Panc1 (cell line): Measurements from ENCODE around the gene TEX14. TPM values are rescaled to one million over a fixed set of nuclear protein-coding genes. Genes with fewer than 3 reads are reported as not detected.

ENCODE experiments used
- ATAC-seq: fragments of 200-7000 bp; cut with Tn5 transposase; 2 replicates; pipeline ENCODE4 v1.9.1; 2020; ENCODE audit warnings: mild to moderate bottlenecking, moderate library complexity
- BruUV-seq: library from RNA; stranded (reverse); fragments of 400-500 nt; replicated peaks from 2 replicates; lab custom pipeline; 2021; lab: Mats Ljungman, UMichigan
- CTCF ChIA-PET: fragments of 300-600 bp; sonication (Branson Sonifier 250); formaldehyde crosslinking; loops from one replicate; lab custom pipeline; 2022; ENCODE audit warnings: antibody characterized with exemption; lab: Charles Lee
- POLR2A ChIA-PET: fragments of 300-600 bp; sonication (Branson Sonifier 250); formaldehyde crosslinking; loops from one replicate; lab custom pipeline; 2022; ENCODE audit warnings: antibody characterized with exemption; lab: Charles Lee
- DNase-seq: peaks from one replicate; pipeline ENCODE4 v3.0.0-alpha.2; 2010; ENCODE audit warnings: low read depth, low spot score
- H3K27ac ChIP-seq: 2 replicates; pipeline ENCODE4 v1.5.1; 2011; ENCODE audit warnings: mild to moderate bottlenecking, low read length, inconsistent platforms
- H3K27me3 ChIP-seq: fragments of 200-500 bp; sonication (Bioruptor generic); 2 replicates; pipeline ENCODE4 v1.6.0; 2014; ENCODE audit warnings: low read length, inconsistent platforms; ENCODE audit not compliant: control insufficient read depth, insufficient read depth
- H3K36me3 ChIP-seq: fragments of 200-500 bp; sonication (Bioruptor generic); 2 replicates; pipeline ENCODE4 v1.5.1; 2014; ENCODE audit warnings: inconsistent platforms, mild to moderate bottlenecking, low read length, moderate library complexity; ENCODE audit not compliant: control insufficient read depth, insufficient read depth
- H3K4me1 ChIP-seq: 2 replicates; pipeline ENCODE4 v1.5.1; 2011; ENCODE audit warnings: inconsistent platforms, mild to moderate bottlenecking, low read length, moderate library complexity; ENCODE audit not compliant: control insufficient read depth, insufficient read depth
- H3K4me3 ChIP-seq, 2 experiments: 2 replicates each; pipeline ENCODE4 v1.5.1; 2011 to 2012; ENCODE audit warnings: low read depth in 2 of 2, low read length in 2 of 2, mild to moderate bottlenecking in 2 of 2, inconsistent platforms in 1 of 2, moderate library complexity in 1 of 2
- H3K9me3 ChIP-seq: fragments of 200-500 bp; sonication (Bioruptor generic); 2 replicates; pipeline ENCODE4 v1.5.1; 2014; ENCODE audit warnings: low read depth, mild to moderate bottlenecking, inconsistent platforms, low read length, moderate library complexity; ENCODE audit not compliant: control insufficient read depth, insufficient read depth
- CTCF ChIP-seq: fragments of 450-650 bp; IDR thresholded peaks from 2 replicates; pipeline ENCODE4 v1.5.1; 2017; ENCODE audit warnings: mild to moderate bottlenecking
- POLR2AphosphoS5 ChIP-seq: IDR thresholded peaks from 2 replicates; pipeline ENCODE4 v1.6.1; 2012; ENCODE audit warnings: mild to moderate bottlenecking, low read depth, low read length, moderate library complexity
- SIN3A ChIP-seq: IDR thresholded peaks from 2 replicates; pipeline ENCODE4 v1.6.1; 2012; ENCODE audit warnings: low read depth, mild to moderate bottlenecking, low read length, moderate library complexity, borderline replicate concordance; ENCODE audit not compliant: insufficient read depth
- TCF7L2 ChIP-seq: IDR thresholded peaks from 2 replicates; pipeline ENCODE4 v1.6.1; 2011; ENCODE audit warnings: mild to moderate bottlenecking, low read depth, low read length, inconsistent platforms
- in situ Hi-C: cut with HindIII; loops from 2 replicates; pipeline ENCODE4 v1.10.0; 2016; ENCODE audit warnings: low sequenced_read_pairs, low pct_unique_long_range_greater_than_20kb
- intact Hi-C: fragments of 100-400 bp; cut with micrococcal nuclease; formaldehyde crosslinking; loops from one replicate; pipeline ENCODE4 v1.10.0; 2022; ENCODE audit not compliant: unreplicated experiment
- total RNA-seq: library from RNA; stranded (reverse); gene quantifications from one replicate; pipeline ENCODE4 v1.2.1, GENCODE V29; 2021; ENCODE audit not compliant: unreplicated experiment
- TF ChIP-seq, protein P1 (sequence below), 2 experiments: IDR thresholded peaks; 2 replicates each; pipeline ENCODE4 v1.6.1; 2011 to 2012; ENCODE audit warnings: low read depth in 2 of 2, control low read depth in 1 of 2, low read length in 1 of 2, mild to moderate bottlenecking in 1 of 2, moderate library complexity in 1 of 2; ENCODE audit not compliant: insufficient read depth in 1 of 2

TEX14 gene
- total RNA-seq, 1 experiment from 2014 or later, result not detected

GRCh38 chr17:58532555-58532951, 159.3 kb downstream of the TEX14 start:
- CTCF ChIA-PET, result no interaction called here
- H3K4me3 ChIP-seq, result no peak overlapping the region; a peak in 1 of 4 replicates
- no peak for TF ChIP-seq CTCF
- no peak for TF ChIP-seq TCF7L2
- no peak for TF ChIP-seq POLR2AphosphoS5
- TF ChIP-seq, protein P1, sequence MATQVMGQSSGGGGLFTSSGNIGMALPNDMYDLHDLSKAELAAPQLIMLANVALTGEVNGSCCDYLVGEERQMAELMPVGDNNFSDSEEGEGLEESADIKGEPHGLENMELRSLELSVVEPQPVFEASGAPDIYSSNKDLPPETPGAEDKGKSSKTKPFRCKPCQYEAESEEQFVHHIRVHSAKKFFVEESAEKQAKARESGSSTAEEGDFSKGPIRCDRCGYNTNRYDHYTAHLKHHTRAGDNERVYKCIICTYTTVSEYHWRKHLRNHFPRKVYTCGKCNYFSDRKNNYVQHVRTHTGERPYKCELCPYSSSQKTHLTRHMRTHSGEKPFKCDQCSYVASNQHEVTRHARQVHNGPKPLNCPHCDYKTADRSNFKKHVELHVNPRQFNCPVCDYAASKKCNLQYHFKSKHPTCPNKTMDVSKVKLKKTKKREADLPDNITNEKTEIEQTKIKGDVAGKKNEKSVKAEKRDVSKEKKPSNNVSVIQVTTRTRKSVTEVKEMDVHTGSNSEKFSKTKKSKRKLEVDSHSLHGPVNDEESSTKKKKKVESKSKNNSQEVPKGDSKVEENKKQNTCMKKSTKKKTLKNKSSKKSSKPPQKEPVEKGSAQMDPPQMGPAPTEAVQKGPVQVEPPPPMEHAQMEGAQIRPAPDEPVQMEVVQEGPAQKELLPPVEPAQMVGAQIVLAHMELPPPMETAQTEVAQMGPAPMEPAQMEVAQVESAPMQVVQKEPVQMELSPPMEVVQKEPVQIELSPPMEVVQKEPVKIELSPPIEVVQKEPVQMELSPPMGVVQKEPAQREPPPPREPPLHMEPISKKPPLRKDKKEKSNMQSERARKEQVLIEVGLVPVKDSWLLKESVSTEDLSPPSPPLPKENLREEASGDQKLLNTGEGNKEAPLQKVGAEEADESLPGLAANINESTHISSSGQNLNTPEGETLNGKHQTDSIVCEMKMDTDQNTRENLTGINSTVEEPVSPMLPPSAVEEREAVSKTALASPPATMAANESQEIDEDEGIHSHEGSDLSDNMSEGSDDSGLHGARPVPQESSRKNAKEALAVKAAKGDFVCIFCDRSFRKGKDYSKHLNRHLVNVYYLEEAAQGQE (IDR thresholded peaks at IDR 0.05; ENCODE audit: insufficient read depth in 1 of 2, low read depth in 2 of 2, low read length in 1 of 2), result no peak
- TF ChIP-seq SIN3A, result no peak

DNA sequence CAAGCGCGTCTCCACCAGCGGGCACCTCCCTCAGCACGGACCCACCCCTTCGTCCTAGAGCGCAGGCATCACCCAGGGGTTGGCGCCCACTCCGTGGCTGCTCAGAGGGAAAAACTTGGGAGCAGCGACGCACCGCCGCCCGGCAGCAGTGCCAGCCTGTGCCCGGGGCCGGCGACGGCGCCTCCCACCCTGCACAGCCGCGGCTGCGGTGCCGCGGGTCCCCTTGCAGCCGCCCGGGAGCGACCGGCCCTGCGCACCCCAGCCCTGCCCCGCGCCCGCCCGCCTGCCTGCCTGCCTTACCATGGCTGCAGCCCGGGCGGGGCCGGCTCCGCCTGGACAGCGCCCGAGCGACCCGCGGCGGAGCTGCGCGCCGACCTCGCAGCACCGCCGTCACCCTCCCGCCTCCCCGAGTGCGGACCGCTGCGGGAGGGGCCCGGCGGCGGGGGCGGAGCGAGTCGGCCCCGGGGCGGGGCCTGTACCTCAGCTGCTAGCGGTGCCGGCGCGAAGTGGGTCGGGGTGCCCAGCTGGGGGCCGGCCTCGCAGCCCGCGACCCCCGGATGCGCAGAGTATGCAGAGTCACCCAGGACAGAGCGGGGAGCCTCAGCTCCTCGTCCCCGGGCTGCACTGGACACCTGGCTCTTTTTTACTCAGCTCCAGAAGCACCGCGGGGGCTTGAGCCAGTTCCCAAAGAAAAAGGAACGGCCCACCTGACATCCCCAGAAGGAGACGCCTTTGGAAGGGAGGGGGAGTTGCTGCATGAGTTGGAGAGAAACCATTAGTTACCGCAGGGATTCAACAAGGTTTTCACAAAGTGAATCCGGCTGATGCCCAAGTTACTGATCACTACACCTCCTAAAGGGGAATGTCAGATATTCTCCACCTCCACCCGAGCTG, 159.9 kb downstream of the TEX14 start:
- in situ Hi-C loops, result no loop called here
- CTCF ChIA-PET, result interaction anchor here (0.6 kb wide), 1 partner anchor 107 kb away, joined by 5 read pairs; no protein-coding TSS in a partner anchor
- Histone ChIP-seq H3K4me1 (peaks cover 3% of the 10 kb centered on the region; the same call in 1 of the 2 replicates), H3K4me3 (peak overlapping the region; percentile 27 to 36), H3K36me3 (no peaks in the 10 kb centered on the region), H3K27me3 (no peaks in the 10 kb centered on the region), H3K9me3 (no peaks in the 10 kb centered on the region), H3K27ac (no peak overlapping the region)
- no peak for TF ChIP-seq TCF7L2
- TF ChIP-seq, protein P1 (IDR thresholded peaks at IDR 0.05; ENCODE audit: insufficient read depth in 1 of 2, low read depth in 2 of 2, low read length in 1 of 2), result no peak
- no peak for TF ChIP-seq SIN3A
- TF ChIP-seq POLR2AphosphoS5, result no peak
- no peak for TF ChIP-seq CTCF
- DNase-seq, result no peak
- intact Hi-C loops, result no loop called here
- peak; percentile 91 for ATAC-seq
- POLR2A ChIA-PET, result no interaction called here
- BruUV-seq, result no TSS peak

More at GRCh38 chr17:58532555-58532951, 159.3 kb downstream of the TEX14 start:
- Histone ChIP-seq H3K27me3 (no peaks in the 10 kb centered on the region), H3K27ac (no peak overlapping the region), H3K9me3 (no peaks in the 10 kb centered on the region), H3K36me3 (no peaks in the 10 kb centered on the region), H3K4me1 (peaks cover 3% of the 10 kb centered on the region; the same call in 1 of the 2 replicates)
- DNase-seq, result no peak
- POLR2A ChIA-PET, result no interaction called here
- no TSS peak for BruUV-seq
- in situ Hi-C loops, result no loop called here
- intact Hi-C loops, result no loop called here
- no peak for ATAC-seq
